Left hindlimb (tissue), 1 donor: ENCODE data around the gene DSTN.
A peak's percentile ranks its signal among the peaks of the same experiment; 100 is the strongest.

ENCODE experiments used
- DNase-seq: peaks from one replicate; pipeline ENCODE4 v3.0.0-alpha.2; 2018

Gene DSTN

DNA sequence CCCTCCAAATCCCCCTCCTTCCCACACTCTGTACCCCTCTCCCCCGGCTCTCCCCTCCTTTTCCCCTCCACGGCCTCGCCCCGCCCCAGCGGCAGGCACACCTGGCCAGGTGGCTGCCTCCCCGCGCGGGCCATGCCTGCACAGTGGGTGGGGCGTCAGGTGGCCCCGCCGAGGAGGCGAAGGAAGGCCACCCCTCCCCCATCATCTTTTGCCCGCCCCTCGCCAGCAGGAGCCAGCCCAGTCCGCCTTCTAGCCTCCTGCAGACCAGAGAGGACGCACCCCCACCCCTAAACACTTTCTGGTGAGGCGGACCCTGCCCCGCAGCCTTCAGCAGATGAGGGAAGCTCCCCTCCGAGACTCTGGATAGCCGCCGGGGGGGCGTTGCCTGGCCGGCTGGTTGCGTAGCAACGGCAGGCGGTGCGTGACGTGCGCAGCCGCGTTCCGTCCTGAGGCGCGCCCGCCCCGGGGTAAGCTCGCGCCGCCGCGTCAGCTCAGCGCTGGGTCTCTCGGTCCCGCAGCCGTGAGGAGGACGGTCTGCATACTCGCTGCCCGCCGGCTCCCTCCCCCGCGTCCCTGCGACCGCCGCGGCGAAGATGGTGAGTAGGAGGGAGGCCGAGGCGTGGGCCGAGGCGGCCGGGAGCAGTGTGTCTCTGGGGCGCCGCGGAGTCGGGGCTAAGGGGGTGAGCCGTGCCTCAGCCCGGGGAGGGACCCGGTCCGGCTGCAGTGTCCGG lies at the start of gene DSTN:
Gene DSTN, plus strand, starts transcription at position 460 of the 731 bp plus-strand sequence. Its CDS starts 134 bp downstream, at position 594.
- peak; percentile 96 for DNase-seq

DNA sequence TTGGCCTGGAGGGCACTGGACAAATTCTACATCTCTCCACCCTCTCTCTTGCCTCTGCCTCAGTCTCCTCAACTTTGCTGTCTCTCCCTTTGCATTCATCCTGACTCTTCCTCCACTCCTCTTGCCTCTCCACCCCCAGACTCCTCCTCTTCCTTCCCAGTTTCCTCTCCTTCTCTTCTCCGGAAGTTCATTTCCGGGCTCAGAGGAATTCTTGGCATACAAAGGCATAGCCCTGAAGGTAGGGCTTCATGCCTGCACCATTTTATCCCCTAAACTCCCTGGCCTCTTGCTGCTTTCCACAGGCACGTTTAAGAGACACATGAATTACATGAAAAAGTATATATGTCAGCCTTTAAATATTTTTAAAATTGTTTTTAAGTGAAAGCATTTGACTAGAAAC lies 49.3 kb upstream of the DSTN start:
- DNase-seq: no peak

GRCh38 chr20:17522528-17522927 lies 47.3 kb upstream of the DSTN start:
- DNase-seq: no peak

DNA sequence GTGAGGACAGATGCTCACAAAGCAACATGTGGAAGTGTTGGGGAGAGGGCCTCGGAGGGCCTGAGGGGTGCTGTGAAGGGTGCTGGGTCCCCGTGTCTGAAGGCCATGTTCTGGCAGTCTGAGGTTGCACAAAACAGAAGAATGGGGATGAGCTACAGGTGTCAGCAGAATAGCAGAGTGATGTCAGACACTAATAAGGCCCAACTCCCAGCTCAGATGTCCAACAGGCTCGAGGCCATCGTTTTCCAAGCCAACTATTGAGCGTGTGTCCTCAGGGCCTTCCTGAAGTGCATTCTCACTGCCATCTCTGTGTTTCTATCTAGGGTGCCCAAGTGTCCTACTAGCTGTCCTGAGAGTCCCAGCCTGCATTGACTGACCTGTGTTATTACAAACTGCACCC lies 46.5 kb upstream of the DSTN start:
- no peak for DNase-seq

GRCh38 chr20:17524560-17524959 lies 45.3 kb upstream of the DSTN start:
- DNase-seq: no peak

DNA sequence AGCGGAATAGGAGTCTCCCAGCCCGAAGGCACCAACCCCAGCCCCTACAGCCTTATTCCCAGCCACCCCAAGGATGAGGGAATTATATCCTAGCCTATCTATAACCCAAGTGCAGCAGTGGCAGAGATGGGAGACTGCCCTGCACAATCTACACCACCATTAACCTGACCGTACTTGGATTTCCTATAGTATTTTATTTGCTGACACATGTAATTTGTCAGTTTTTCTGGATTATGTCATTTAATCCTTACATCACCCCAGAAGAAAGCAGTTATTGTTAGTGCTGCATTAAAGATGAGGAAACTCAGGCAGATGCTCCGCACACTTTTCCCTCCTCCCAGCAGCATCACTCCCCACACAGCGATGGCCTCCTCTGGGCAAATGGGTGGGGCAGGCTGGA lies 44.7 kb upstream of the DSTN start:
- no peak for DNase-seq

GRCh38 chr20:17525650-17526049 lies 44.2 kb upstream of the DSTN start:
- DNase-seq: no peak

GRCh38 chr20:17529586-17529985 lies 40.3 kb upstream of the DSTN start:
- no peak for DNase-seq

DNA sequence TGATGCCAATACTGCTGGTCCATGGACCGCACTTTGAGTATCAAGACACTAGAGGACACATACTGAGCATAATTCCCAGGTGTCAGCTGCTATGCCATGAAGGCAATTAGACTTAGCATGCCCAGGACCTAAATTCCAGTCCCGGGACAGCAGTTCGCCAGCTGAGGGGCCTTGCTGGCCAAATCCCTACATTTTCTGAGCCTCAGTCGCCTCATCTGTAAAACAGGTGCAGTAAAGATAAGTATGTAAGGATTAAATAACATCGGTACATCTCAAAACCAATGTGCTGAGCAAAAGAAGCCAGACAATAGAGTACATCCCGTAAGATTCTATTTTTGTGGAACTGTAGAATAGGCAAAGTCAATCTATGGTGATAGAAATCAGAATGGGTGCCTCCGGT lies 39.7 kb upstream of the DSTN start:
- no peak for DNase-seq

- peak; percentile 77 for DNase-seq
Observed at GRCh38 chr20:17530716-17531664, 38.9 kb upstream of the DSTN start, which contains the start of gene BFSP1. BFSP1 (minus strand) TSS chr20:17531379; CDS start chr20:17531329, 50 bp downstream.

DNA sequence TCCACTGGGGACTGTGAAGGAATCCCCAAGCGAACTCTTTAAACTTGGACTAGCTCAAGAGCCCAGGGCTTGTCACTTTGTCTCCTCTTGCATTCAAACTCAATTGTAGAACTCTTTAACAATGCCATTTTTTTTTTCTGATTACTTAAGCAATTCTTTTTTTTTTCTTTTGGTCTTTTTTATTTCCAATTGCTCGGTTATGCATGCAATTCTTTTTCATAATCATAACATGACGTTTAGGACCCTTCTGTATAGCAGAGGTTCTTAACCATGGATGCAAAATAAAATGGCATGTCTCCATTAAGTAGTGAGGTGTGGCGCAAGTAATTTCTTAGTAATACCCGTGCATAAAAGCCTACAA lies 38.2 kb upstream of the DSTN start:
- DNase-seq: no peak

- no peak for DNase-seq
Observed at GRCh38 chr20:17533396-17533795, 36.5 kb upstream of the DSTN start.

GRCh38 chr20:17534077-17534476 lies 35.8 kb upstream of the DSTN start:
- DNase-seq: no peak

DNA sequence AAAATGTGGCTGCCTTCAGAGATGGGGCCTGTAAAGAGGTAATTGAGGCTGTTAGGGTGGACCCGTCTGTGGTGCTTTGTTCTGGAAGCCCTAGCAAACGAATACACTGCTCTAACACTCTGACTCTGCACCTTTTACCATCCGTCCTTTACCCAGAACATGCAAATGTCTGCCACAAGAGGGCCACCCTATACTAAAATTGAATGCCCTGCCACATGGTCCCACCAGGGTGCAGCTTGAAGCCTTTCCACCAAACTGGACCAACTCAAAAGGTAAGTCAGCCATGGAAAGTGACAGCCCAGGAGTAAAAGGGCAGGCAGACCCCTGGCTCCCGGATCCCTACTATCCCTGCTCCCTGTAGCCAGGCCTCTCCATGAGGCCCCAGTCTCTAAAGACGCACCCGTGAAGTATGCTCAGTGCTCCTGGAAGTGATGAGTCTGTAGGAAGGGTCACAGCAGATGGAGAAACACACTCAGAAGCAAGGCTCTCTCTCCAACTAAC lies 32.9 kb upstream of the DSTN start:
- DNase-seq: peak; percentile 80

GRCh38 chr20:17537959-17538358 lies 31.9 kb upstream of the DSTN start:
- DNase-seq: no peak

- no peak for DNase-seq
Observed at GRCh38 chr20:17538517-17539170, 31.2 kb upstream of the DSTN start.

DNA sequence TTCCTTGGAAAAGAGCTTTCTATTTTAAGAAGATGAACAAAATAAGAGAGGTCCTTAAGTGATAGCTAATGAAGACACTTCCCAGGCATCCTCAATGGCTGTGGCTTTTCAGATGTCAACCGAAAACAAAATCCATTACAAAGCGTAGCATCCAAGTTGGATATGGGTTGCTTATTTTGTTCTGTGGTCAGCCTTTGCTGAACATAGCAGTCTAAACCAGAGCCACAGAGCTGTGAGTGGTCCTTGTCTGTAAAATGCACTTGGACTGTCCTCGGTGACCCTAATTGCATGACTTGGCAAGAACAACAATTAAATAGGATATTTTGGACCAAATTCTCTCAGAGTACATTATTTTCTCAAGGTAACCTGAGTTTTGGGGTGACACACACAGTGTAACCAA lies 28.3 kb upstream of the DSTN start:
- DNase-seq: no peak

DNA sequence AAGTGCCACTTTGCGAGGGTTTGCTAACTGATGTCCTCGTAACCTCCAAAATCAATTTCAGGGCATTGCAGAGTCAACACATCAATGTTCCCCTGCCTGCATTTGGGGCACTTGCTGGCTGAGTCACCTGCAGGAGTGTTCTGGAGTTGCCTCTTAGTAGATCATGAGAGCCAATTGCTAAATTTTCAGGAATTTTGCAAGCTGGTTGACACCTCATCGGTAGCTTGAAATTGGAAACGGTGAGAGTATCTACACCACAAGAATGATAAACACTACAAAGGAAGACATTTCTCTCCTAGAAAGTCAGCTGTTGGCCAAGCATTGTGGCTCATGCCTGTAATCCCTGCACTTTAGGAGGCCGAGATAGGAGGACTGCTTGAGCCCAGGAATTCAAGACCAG lies 27.9 kb upstream of the DSTN start:
- no peak for DNase-seq

DNA sequence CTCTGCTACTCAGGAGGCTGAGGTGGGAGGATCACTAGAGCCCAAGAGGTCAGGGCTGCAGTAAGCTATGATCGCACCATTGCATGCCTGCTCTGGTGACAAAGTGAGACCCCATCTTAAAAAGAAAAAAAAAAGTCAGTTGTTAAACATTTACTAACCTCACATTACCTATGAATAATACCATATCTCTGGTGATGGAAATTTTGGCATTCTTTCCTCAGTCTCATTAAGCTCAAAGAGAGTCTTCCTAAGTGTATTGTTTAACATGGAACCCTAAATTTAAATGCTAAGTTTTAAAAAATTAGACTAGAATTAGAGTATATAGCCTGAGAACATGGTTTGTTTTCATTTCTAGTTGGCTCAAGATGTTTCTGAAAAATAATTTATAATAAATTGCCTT lies 27.4 kb upstream of the DSTN start:
- DNase-seq: no peak

DNA sequence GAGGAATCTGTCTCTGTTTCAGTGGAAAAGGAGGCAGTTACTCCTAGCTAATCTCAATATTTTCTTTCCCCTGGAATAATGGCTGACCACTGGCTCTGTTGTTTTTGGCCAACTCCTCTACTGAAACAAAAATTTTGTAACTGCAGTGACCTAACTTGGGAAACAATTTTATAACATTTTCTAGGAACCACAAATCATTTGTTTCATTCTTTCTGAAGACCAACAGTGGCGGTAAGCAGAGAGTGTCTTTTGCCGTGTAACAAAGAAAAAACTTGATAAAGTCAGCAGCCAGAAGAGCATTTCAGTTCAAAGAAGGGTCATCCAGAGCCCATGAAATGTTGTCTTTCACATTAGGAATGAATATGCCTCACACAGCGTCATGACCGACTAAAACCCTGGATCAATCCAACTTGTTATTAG lies 26.9 kb upstream of the DSTN start:
- no peak for DNase-seq

GRCh38 chr20:17543531-17544131 lies 26.2 kb upstream of the DSTN start:
- DNase-seq: no peak

DNA sequence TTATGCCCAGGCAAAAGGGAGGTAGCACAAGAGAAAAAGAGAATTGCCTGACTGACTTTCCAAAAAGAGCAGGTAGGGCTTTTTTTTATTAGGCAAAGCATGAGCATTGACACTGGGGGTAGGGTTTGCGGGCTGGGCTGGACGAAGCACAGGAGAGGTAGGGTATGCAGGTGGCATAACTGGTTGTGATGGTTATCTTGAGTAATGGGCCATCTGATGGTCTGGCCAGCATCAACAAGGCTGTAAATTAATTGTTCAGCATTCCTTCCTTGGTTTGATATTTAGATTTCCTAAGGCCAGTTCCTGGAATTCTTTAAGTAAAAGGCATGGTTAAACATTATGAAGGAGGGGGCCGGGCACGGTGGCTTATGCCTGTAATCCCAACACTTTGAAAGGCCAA lies 24.7 kb upstream of the DSTN start:
- no peak for DNase-seq

DNA sequence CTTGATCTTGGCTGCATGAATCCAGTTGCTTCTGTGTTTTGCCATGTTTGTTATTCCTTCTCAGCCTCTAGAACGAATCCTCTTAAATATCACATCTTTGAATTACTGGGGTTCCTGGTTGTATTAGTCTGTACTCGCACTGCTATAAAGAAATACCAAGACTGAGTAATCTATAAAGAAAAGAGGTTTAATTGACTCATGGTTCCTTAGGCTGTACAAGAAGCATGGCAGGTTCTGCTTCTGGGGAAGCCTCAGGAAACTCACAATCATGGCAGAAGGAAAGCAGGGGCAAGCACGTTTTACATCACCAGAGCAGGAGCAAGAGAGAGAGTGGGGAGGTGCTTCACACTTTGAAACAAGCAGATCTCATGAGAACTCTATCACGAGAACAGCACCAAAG lies 20.7 kb upstream of the DSTN start:
- no peak for DNase-seq
